Measurements from ENCODE around the gene PLPPR1. TPM values are rescaled to one million over a fixed set of nuclear protein-coding genes. Genes with fewer than 3 reads are reported as not detected.

Gene PLPPR1
- total and polyA plus RNA-seq, 8 donors: 0.30 to 3.1 (median 0.55) TPM; not detected in 1

DNA sequence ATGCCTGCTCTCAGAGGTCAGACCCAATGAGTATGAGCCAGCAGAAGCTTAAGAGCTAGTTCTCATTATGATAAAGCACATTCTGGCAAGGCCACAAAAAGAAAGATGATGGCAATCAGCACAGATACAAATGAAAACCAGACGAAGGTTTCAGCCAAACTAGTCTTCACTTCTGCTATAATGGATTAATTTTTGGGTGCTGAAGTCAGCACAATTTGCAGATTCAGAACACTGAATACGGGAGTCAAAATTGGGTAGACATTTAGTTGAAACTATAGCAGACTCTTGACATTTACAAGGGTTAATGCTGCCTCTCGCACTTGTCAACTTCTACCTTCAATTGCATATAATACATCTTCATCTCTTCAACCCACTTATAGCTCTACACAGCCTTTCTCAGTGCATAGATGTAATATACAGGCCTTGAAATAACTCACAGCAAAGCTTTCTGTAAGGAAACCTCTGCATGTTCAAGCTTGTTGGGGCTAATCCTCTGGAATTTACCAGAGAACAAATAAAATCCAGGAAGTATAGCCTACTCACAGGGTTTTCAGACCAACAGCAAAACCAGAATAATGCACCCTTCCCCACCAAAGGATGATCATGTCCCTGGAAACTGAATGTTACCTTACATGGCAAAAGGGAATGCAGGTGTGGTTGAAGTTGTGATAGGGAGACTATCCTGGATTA, 279.1 kb downstream of the PLPPR1 start:
- TF ChIP-seq, protein P1, sequence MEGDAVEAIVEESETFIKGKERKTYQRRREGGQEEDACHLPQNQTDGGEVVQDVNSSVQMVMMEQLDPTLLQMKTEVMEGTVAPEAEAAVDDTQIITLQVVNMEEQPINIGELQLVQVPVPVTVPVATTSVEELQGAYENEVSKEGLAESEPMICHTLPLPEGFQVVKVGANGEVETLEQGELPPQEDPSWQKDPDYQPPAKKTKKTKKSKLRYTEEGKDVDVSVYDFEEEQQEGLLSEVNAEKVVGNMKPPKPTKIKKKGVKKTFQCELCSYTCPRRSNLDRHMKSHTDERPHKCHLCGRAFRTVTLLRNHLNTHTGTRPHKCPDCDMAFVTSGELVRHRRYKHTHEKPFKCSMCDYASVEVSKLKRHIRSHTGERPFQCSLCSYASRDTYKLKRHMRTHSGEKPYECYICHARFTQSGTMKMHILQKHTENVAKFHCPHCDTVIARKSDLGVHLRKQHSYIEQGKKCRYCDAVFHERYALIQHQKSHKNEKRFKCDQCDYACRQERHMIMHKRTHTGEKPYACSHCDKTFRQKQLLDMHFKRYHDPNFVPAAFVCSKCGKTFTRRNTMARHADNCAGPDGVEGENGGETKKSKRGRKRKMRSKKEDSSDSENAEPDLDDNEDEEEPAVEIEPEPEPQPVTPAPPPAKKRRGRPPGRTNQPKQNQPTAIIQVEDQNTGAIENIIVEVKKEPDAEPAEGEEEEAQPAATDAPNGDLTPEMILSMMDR (IDR thresholded peaks at IDR 0.05): no peak
- H3K9me3 ChIP-seq: no peaks in the 10 kb centered on the region
- FAIRE-seq (no peak), ATAC-seq (no peak), DNase-seq (no peak)
- WGBS, 2 donors: 55 to 59% methylated on average over 3 of the region's 3 CpGs
- no peak overlapping the region for H3K27ac ChIP-seq
- H3K27me3 ChIP-seq: no peaks in the 10 kb centered on the region
- H3K4me1 ChIP-seq: no peaks in the 10 kb centered on the region
- intact Hi-C loops (cut with DNase I): loop anchor here in 2 of 3 donors (5.0 to 10.0 kb wide), 3 partner anchors 183 to 593 kb away; no protein-coding TSS in a partner anchor
- H3K36me3 ChIP-seq: no peaks in the 10 kb centered on the region
- H3K4me3 ChIP-seq: no peak overlapping the region

DNA sequence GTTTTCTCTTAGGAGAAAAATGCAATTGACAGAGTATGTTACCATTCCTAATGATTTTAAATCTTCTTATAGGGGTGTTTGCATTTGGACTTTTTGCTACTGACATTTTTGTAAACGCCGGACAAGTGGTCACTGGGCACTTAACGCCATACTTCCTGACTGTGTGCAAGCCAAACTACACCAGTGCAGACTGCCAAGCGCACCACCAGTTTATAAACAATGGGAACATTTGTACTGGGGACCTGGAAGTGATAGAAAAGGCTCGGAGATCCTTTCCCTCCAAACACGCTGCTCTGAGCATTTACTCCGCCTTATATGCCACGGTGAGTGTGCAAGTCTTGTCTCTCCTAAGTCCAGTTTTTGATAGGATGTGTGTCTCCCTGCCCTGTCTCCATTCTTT, 280.6 kb downstream of the PLPPR1 start:
- ATAC-seq: no peak

DNA sequence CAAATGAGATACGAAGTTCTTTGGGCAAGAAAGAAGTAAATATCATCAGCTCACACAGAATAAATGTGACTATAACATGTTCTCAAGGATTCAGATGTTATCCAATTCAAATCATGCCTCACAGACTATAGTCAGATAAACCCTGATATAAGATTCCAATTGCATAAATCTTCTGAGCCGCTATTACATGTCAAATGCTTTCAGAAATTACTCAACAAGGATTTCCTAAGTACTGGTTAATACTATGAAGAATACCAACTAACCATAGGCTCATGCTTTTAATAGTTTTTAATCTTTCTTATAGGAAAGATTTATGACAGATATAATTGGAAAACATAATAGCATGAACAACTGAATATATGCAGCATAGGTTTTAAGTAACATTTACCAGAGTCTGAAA, 282.7 kb downstream of the PLPPR1 start:
- intact Hi-C loops (cut with DNase I): loop anchor here in 2 of 3 donors (10.0 kb wide), 2 partner anchors 74 to 706 kb away; partner anchors contain the start of gene BAAT (in 1 of the 2)

More for the DNA sequence above, 280.6 kb downstream of the PLPPR1 start:
- FAIRE-seq: no peak
- H3K9me3 ChIP-seq: no peaks in the 10 kb centered on the region
- no peak overlapping the region for H3K27ac ChIP-seq
- WGBS, 2 donors: 68 to 78% methylated on average over 8 of the region's 8 CpGs
- no peaks in the 10 kb centered on the region for H3K27me3 ChIP-seq
- DNase-seq: no peak
- H3K36me3 ChIP-seq: no peaks in the 10 kb centered on the region
- H3K4me1 ChIP-seq: no peaks in the 10 kb centered on the region
- TF ChIP-seq, protein P1 (IDR thresholded peaks at IDR 0.05): no peak
- no peak overlapping the region for H3K4me3 ChIP-seq
- intact Hi-C loops (cut with DNase I): loop anchor here in 2 of 3 donors (5.0 to 10.0 kb wide), 3 partner anchors 184 to 594 kb away; no protein-coding TSS in a partner anchor

DNA sequence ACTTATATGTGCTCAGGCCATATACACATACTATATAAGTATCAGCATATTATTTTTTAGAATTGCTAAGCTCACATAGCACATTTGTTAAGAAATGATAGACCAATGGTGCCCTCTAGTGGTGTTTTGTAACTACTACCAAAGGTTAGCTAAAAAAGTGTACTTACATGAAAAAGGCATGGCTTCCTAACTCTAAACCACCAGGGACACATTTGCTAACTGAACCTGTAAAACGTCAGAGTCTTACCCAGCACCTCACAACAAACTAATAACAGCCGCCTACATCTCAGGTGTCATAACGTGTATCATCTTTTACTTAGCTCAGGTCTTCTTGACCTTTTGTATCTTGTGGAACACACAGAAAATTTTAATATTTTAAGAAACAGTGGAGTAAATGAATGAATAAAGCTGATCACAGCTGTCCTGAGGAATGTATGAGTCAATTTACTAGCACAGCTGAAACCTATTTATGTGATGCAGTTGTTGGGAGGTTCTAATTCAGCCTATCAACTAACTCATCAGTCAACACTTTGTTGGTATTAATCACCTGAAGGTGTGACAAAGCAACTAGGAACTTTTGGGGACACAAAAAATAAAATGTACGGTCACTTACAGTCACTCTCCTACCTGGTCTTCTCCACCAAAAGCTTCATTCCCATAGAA, 283.4 kb downstream of the PLPPR1 start:
- 17 to 19% methylated on average over 4 of the region's 4 CpGs for WGBS, 2 donors
- no peaks in the 10 kb centered on the region for H3K27me3 ChIP-seq
- FAIRE-seq: no peak
- no peak overlapping the region for H3K27ac ChIP-seq
- peak in 1 of 6 donors; percentile 18 for DNase-seq
- TF ChIP-seq, protein P1 (IDR thresholded peaks at IDR 0.05): peak; percentile 65 to 72 (median 69)
- peaks cover 0 to 6% (median 0%) of the 10 kb centered on the region in 3 donors for H3K4me1 ChIP-seq
- ATAC-seq: peak; percentile 80 to 93 (median 87)
- H3K9me3 ChIP-seq: no peaks in the 10 kb centered on the region
- intact Hi-C loops (cut with DNase I): loop anchor here in 2 of 3 donors (10.0 kb wide), 2 partner anchors 73 to 707 kb away; partner anchors contain the start of gene BAAT (in 1 of the 2)
- no peak overlapping the region for H3K4me3 ChIP-seq
- no peaks in the 10 kb centered on the region for H3K36me3 ChIP-seq

More for the DNA sequence above, 282.7 kb downstream of the PLPPR1 start:
- ATAC-seq (no peak), DNase-seq (no peak), FAIRE-seq (no peak)
- H3K4me3 ChIP-seq: no peak overlapping the region
- H3K27me3 ChIP-seq: no peaks in the 10 kb centered on the region
- WGBS, 2 donors: 14 to 19% methylated on average over 2 of the region's 2 CpGs
- H3K36me3 ChIP-seq: no peaks in the 10 kb centered on the region
- TF ChIP-seq, protein P1 (IDR thresholded peaks at IDR 0.05): no peak
- H3K9me3 ChIP-seq: no peaks in the 10 kb centered on the region
- H3K4me1 ChIP-seq: peaks cover 0 to 6% (median 0%) of the 10 kb centered on the region in 3 donors
- no peak overlapping the region for H3K27ac ChIP-seq

Measured in pancreas (tissue), 10 donors.